GM12875 (cell line): ENCODE measurements around the gene TOR2A.

Source experiments
- H3K4me3 ChIP-seq: one replicate; pipeline ENCODE4 v1.5.1; 2011; ENCODE audit warnings: low read depth, low read length, control low read depth
- TF ChIP-seq, protein P1 (sequence below): IDR thresholded peaks from 2 replicates; pipeline ENCODE4 v1.5.1; 2011; ENCODE audit warnings: low read depth, mild to moderate bottlenecking, control low read depth, inconsistent platforms, low read length, moderate library complexity, borderline replicate concordance; ENCODE audit not compliant: insufficient read depth

TOR2A gene

DNA sequence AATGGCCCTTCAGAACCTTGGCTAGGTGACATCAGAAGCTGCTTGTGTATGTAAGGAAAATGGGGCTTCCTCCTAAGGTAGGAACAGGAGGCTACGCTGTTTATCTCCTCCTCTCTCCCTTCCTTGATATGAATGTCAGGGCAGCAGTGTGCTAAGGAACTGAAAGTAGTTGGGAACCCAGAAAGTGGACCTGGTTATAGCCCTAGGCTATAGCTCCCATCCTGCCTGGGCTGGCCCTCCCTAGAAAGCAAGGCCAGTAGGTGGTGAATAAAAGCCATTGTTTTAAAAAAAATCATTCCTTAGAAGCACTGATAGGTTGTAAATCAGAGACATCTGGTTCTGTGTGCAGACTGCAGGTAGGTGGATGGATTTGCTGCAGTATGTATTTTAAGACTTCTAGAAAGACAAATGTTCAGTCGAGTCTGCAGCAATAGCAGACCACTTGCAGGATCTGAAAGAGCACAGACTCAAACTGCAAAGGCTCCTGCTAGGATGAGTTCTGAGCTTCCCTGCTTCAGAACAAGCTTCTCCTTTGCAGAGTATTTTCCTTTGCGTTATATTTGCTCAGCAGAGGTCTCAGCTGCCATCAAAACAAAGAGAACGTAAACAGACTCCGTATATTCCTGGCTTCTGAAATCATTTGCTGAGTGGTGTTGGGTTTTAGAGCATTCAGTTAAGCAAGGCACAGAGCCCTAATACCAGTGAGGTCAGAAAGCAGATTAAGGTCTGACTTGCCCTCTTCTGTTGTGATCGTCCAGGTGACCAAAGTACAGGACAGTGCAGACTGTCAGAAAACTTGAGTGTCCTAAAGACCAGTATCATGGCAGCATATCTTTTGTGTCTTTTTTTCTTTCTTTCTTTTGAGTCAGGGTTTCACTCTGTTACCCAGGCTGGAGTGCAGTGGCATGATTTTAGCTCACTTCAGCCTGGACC is 48.4 kb downstream of the TOR2A start:
- TF ChIP-seq, protein P1, sequence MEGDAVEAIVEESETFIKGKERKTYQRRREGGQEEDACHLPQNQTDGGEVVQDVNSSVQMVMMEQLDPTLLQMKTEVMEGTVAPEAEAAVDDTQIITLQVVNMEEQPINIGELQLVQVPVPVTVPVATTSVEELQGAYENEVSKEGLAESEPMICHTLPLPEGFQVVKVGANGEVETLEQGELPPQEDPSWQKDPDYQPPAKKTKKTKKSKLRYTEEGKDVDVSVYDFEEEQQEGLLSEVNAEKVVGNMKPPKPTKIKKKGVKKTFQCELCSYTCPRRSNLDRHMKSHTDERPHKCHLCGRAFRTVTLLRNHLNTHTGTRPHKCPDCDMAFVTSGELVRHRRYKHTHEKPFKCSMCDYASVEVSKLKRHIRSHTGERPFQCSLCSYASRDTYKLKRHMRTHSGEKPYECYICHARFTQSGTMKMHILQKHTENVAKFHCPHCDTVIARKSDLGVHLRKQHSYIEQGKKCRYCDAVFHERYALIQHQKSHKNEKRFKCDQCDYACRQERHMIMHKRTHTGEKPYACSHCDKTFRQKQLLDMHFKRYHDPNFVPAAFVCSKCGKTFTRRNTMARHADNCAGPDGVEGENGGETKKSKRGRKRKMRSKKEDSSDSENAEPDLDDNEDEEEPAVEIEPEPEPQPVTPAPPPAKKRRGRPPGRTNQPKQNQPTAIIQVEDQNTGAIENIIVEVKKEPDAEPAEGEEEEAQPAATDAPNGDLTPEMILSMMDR = no peak
- no peak overlapping the region for H3K4me3 ChIP-seq

- TF ChIP-seq, protein P1 = no peak
- H3K4me3 ChIP-seq = no peak overlapping the region
Observed at GRCh38 chr9:127684576-127684975, 50.5 kb downstream of the TOR2A start.

DNA sequence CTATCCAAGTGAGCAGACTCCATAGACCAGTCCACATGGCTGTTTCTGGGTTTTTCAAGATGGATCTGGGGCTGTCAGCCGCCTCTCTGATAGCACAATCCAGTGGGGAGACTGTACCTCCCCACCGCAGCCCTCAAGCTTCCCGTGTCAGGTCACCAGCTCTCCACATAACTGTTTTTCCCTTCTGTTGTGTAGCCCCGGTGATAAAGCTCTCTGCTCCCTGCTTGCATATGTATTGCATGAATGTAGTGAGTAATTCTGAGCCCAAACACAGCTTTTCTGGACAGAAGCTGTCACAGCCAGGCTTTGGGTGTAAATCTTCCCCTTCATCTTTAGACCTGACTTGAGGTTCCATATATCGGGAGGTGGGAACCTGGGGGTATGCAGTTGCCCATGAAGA is 51.4 kb downstream of the TOR2A start:
- H3K4me3 ChIP-seq = no peak overlapping the region
- TF ChIP-seq, protein P1 = no peak

- TF ChIP-seq, protein P1 = no peak
- no peak overlapping the region for H3K4me3 ChIP-seq
Observed at GRCh38 chr9:127682351-127683136, 52.5 kb downstream of the TOR2A start.
